Keratinocyte (primary cell): ENCODE measurements around the gene OR14A2. TPM values are rescaled to one million over a fixed set of nuclear protein-coding genes. Genes with fewer than 3 reads are reported as not detected.
"Not testable (repeated sequence)": the region's sequence is repeated elsewhere in the genome, so short reads cannot be mapped to it uniquely, and the experiment has no call there.

ENCODE experiments used
- DNase-seq: peaks from one replicate; pipeline ENCODE4 v3.0.0-alpha.2; 2011; ENCODE audit warnings: low read depth, missing footprints, low spot score
- FAIRE-seq: peaks from 2 replicates; lab custom pipeline; 2011; peaks lifted over from hg19 to GRCh38; lab: Jason Lieb, UNC
- H2AFZ ChIP-seq: 2 replicates; pipeline ENCODE4 v1.6.0; 2012; ENCODE audit warnings: low read length, control low read depth, inconsistent platforms; ENCODE audit not compliant: control insufficient read depth
- H3K27ac ChIP-seq: 2 replicates; pipeline ENCODE4 v1.5.1; 2011; ENCODE audit warnings: low read length; ENCODE audit not compliant: control insufficient read depth, insufficient read depth
- H3K27me3 ChIP-seq: 3 replicates; pipeline ENCODE4 v1.6.0; 2011; ENCODE audit warnings: low read length; ENCODE audit not compliant: control insufficient read depth, insufficient read depth; ENCODE audit errors: extremely low read depth
- H3K36me3 ChIP-seq, 2 experiments: 2 replicates in 1 of 2; 3 replicates in 1 of 2; pipeline ENCODE4 v1.5.1; 2011; ENCODE audit warnings: low read length in 2 of 2, mild to moderate bottlenecking in 1 of 2; ENCODE audit not compliant: control insufficient read depth in 2 of 2, insufficient read depth in 2 of 2; ENCODE audit errors: extremely low read depth in 1 of 2
- H3K4me1 ChIP-seq: 3 replicates; pipeline ENCODE4 v1.5.1; 2011; ENCODE audit warnings: low read length; ENCODE audit not compliant: control insufficient read depth, insufficient read depth; ENCODE audit errors: extremely low read depth
- H3K4me2 ChIP-seq: 3 replicates; pipeline ENCODE4 v1.6.0; 2011; ENCODE audit warnings: low read depth, low read length; ENCODE audit not compliant: control insufficient read depth, insufficient read depth; ENCODE audit errors: extremely low read depth
- H3K4me3 ChIP-seq, 3 experiments: fragments of 200-600 bp in 1 of 3; sonication (generic) in 1 of 3; 2 replicates in 2 of 3; 3 replicates in 1 of 3; pipeline ENCODE4 v1.5.1; 2011 to 2016; ENCODE audit warnings: low read length in 3 of 3, mild to moderate bottlenecking in 3 of 3, control low read depth in 2 of 3, inconsistent platforms in 1 of 3, low read depth in 1 of 3, mixed read lengths in 1 of 3, mixed run types in 1 of 3, moderate library complexity in 1 of 3; ENCODE audit not compliant: control insufficient read depth in 2 of 3, insufficient read depth in 2 of 3; ENCODE audit errors: extremely low read depth in 1 of 3
- H3K79me2 ChIP-seq: 2 replicates; pipeline ENCODE4 v1.6.0; 2012; ENCODE audit warnings: low read length; ENCODE audit not compliant: control insufficient read depth, insufficient read depth
- H3K9ac ChIP-seq: 3 replicates; pipeline ENCODE4 v1.6.0; 2011; ENCODE audit warnings: low read length; ENCODE audit not compliant: control insufficient read depth, insufficient read depth; ENCODE audit errors: extremely low read depth
- H3K9me1 ChIP-seq: 3 replicates; pipeline ENCODE4 v1.6.0; 2011; ENCODE audit warnings: low read length; ENCODE audit not compliant: control insufficient read depth, insufficient read depth; ENCODE audit errors: extremely low read depth
- H3K9me3 ChIP-seq: 2 replicates; pipeline ENCODE4 v1.5.1; 2012; ENCODE audit warnings: low read depth, low read length; ENCODE audit not compliant: control insufficient read depth
- H4K20me1 ChIP-seq: 3 replicates; pipeline ENCODE4 v1.6.0; 2011; ENCODE audit warnings: low read length; ENCODE audit not compliant: control insufficient read depth, insufficient read depth; ENCODE audit errors: extremely low read depth
- EZH2 ChIP-seq: IDR thresholded peaks from one replicate; pipeline ENCODE4 v1.6.1; 2012; ENCODE audit warnings: inconsistent platforms, mild to moderate bottlenecking, low read length, moderate library complexity
- dilution Hi-C: fragments of 300-500 bp; cut with MboI; formaldehyde crosslinking; loops from one replicate; pipeline ENCODE4 v1.7.0; 2020; ENCODE audit warnings: low sequenced_read_pairs; ENCODE audit not compliant: extremely low pct_ligation_motif_present
- polyA plus RNA-seq, 5 experiments: library from polyadenylated mRNA; depleted of rRNA in 3 of 5; stranded (reverse) in 3 of 5; stranded (forward) in 1 of 5; unstranded in 1 of 5; fragments of >200 nt; gene quantifications; 1 replicate in 1 of 5; 2 replicates in 3 of 5; 3 replicates in 1 of 5; pipeline versions ENCODE4 v1.2.1 to v1.2.3, GENCODE V29; 2011 to 2012; ENCODE audit warnings: missing spikeins in 2 of 5, low read depth in 1 of 5, low replicate concordance in 1 of 5
- TF ChIP-seq, protein P1 (sequence below), 3 experiments: IDR thresholded peaks in 1 of 3; conservative IDR thresholded peaks in 1 of 3; optimal IDR thresholded peaks in 1 of 3; 2 replicates in 2 of 3; 3 replicates in 1 of 3; pipeline versions ENCODE3 to v1.5.1; 2011; ENCODE audit warnings: low read length in 3 of 3, mild to moderate bottlenecking in 3 of 3, moderate library complexity in 2 of 3, control low read depth in 1 of 3, inconsistent platforms in 1 of 3; ENCODE audit not compliant: insufficient read depth in 2 of 3; ENCODE audit errors: extremely low read depth in 1 of 3

OR14A2 gene
- polyA plus RNA-seq, 1 donor (not counting 4 experiments of a cell fraction or from before 2014, with no cell fraction given): not detected

DNA sequence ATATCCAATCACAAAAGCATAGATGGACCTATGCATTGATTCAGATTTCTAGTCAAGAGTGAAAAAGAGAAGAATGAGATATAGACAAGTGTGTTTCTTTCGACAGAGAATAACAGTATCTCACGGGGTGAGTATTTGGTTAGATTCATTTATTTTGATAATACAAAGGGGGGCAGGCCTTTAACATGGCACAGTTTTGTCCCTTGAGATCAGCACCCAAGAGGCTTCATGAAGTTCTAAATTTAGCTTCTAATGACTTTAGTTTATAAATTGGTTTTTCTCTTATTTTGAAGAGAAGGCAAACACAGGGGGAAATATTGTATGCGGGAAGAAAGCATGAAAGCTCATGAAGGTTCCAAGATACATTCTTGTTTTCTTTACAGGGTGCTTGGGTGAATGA lies 12.5 kb upstream of the OR14A2 start, which contains the start of gene OR1C1:
Gene OR1C1, minus strand, starts transcription at position 101 of the 400 bp plus-strand sequence. CDS start 2,150 bp downstream, outside the sequence.
- no peak within 1 kb of the TSS for H3K4me3 ChIP-seq
- DNase-seq (no peak), FAIRE-seq (no peak)
- dilution Hi-C loops: no loop called here
- no peak within 1 kb of the TSS for H3K4me2 ChIP-seq
- TF ChIP-seq, protein P1, sequence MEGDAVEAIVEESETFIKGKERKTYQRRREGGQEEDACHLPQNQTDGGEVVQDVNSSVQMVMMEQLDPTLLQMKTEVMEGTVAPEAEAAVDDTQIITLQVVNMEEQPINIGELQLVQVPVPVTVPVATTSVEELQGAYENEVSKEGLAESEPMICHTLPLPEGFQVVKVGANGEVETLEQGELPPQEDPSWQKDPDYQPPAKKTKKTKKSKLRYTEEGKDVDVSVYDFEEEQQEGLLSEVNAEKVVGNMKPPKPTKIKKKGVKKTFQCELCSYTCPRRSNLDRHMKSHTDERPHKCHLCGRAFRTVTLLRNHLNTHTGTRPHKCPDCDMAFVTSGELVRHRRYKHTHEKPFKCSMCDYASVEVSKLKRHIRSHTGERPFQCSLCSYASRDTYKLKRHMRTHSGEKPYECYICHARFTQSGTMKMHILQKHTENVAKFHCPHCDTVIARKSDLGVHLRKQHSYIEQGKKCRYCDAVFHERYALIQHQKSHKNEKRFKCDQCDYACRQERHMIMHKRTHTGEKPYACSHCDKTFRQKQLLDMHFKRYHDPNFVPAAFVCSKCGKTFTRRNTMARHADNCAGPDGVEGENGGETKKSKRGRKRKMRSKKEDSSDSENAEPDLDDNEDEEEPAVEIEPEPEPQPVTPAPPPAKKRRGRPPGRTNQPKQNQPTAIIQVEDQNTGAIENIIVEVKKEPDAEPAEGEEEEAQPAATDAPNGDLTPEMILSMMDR (optimal IDR thresholded peaks at IDR 0.05 in 1 of 3, IDR thresholded peaks at IDR 0.05 in 1 of 3, conservative IDR thresholded peaks at IDR 0.05 in 1 of 3; ENCODE audit: extremely low read depth in 1 of 3, insufficient read depth in 2 of 3, low read length in 3 of 3): no peak
- no peak for TF ChIP-seq EZH2
- H3K27ac ChIP-seq: no peak within 1 kb of the TSS
- no peaks in the 10 kb centered on the region for H3K9me1 ChIP-seq
- no peak within 1 kb of the TSS for H2AFZ ChIP-seq
- no peak within 1 kb of the TSS for H3K9ac ChIP-seq
- H3K27me3 ChIP-seq: no peaks in the 10 kb centered on the region
- H3K79me2 ChIP-seq: no peaks in the 10 kb centered on the region
- no peaks in the 10 kb centered on the region for H4K20me1 ChIP-seq
- H3K36me3 ChIP-seq: no peaks in the 10 kb centered on the region
- no peaks in the 10 kb centered on the region for H3K9me3 ChIP-seq
- no peaks in the 10 kb centered on the region for H3K4me1 ChIP-seq

DNA sequence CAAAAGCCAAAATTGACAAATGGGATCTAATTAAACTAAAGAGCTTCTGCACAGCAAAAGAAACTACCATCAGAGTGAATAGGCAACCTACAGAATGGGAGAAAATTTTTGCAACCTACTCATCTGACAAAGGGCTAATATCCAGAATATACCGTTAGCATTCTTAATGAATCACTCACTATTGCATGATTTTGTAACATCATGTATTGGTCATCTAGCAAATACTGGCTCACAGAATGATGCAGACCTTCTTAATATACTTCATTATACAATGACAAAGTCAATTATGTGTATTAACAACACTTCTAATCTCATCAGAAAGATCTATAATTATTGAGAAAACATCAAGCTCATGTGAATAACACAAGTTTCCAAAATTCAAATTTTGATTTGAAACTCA lies 6.4 kb upstream of the OR14A2 start:
- H3K4me1 ChIP-seq, H3K9ac ChIP-seq, dilution Hi-C loops, H3K4me3 ChIP-seq, H3K36me3 ChIP-seq, H4K20me1 ChIP-seq, H3K9me1 ChIP-seq, DNase-seq, H3K27ac ChIP-seq, H3K27me3 ChIP-seq, FAIRE-seq, H3K9me3 ChIP-seq, H2AFZ ChIP-seq, H3K4me2 ChIP-seq, H3K79me2 ChIP-seq: not testable (repeated sequence)

DNA sequence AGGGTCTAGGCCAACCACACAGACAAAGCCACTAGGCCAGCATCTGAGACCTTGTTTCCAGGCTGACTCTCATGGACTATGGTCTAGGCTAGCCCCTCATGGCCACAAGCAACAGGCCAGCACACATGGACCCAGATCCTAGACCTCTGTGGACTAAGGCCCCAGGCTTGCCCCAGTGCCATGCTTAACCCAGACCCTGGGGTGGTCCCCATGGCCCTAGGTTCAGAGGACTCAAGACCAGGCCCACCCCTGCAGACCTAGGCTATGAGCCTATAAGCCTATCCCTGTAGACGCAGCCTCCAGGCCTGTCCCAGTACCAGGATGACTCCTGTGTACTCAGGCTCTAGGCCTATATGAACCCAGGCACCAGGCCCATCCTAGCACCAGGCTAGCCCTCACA lies 1.9 kb upstream of the OR14A2 start:
- Histone ChIP-seq H2AFZ (no peak overlapping the region), H3K4me3 (no peak overlapping the region), H3K27ac (no peak overlapping the region), H4K20me1 (no peaks in the 10 kb centered on the region), H3K36me3 (no peaks in the 10 kb centered on the region), H3K9ac (no peak overlapping the region), H3K4me1 (no peaks in the 10 kb centered on the region), H3K79me2 (no peaks in the 10 kb centered on the region), H3K27me3 (no peaks in the 10 kb centered on the region), H3K4me2 (no peak overlapping the region), H3K9me3 (peaks cover 2% of the 10 kb centered on the region), H3K9me1 (no peaks in the 10 kb centered on the region)
- DNase-seq (no peak), FAIRE-seq (no peak)
- TF ChIP-seq, protein P1 (optimal IDR thresholded peaks at IDR 0.05 in 1 of 3, IDR thresholded peaks at IDR 0.05 in 1 of 3, conservative IDR thresholded peaks at IDR 0.05 in 1 of 3; ENCODE audit: extremely low read depth in 1 of 3, insufficient read depth in 2 of 3, low read length in 3 of 3): no peak
- dilution Hi-C loops: no loop called here
